Chondrocyte (in vitro differentiated cells): ENCODE results near the gene RYR2. TPM values are rescaled to one million over a fixed set of nuclear protein-coding genes. Genes with fewer than 3 reads are reported as not detected.

Source experiments
- DNase-seq: peaks from one replicate; pipeline ENCODE4 v3.0.0; 2021; ENCODE audit warnings: mixed read lengths, low spot score
- H3K27ac Mint-ChIP-seq: one replicate; pipeline ENCODE4 v1.8.0; 2021; ENCODE audit warnings: mild to moderate bottlenecking, moderate library complexity, mixed read lengths; ENCODE audit not compliant: unreplicated experiment
- H3K27me3 Mint-ChIP-seq: 2 replicates; pipeline ENCODE4 v1.8.0; 2021; ENCODE audit warnings: low read depth, mixed read lengths
- H3K36me3 Mint-ChIP-seq: 2 replicates; pipeline ENCODE4 v1.8.0; 2021; ENCODE audit warnings: low read depth, mixed read lengths
- H3K4me1 Mint-ChIP-seq: 2 replicates; pipeline ENCODE4 v1.8.0; 2021; ENCODE audit warnings: low read depth, mild to moderate bottlenecking, mixed read lengths
- H3K4me3 Mint-ChIP-seq: one replicate; pipeline ENCODE4 v1.8.0; 2021; ENCODE audit warnings: mild to moderate bottlenecking, moderate library complexity, mixed read lengths; ENCODE audit not compliant: unreplicated experiment
- H3K9me3 Mint-ChIP-seq: 2 replicates; pipeline ENCODE4 v1.8.0; 2021; ENCODE audit warnings: low read depth, mixed read lengths
- CTCF ChIP-seq: fragments of 200-600 bp; sonication (generic); IDR thresholded peaks from 2 replicates; pipeline ENCODE4 v1.5.0; 2021; ENCODE audit warnings: antibody characterized with exemption, mild to moderate bottlenecking, moderate library complexity
- total RNA-seq: library from RNA; stranded (reverse); gene quantifications from 3 replicates; pipeline ENCODE4 v1.2.1, GENCODE V29; 2021

Gene RYR2
- total RNA-seq, 1 donor from 2014 or later, result 0.12 TPM

GRCh38 chr1:237528545-237528944 lies 486.6 kb downstream of the RYR2 start:
- Mint-ChIP-seq H3K27me3 (no peaks in the 10 kb centered on the region), H3K4me3 (no peak overlapping the region), H3K4me1 (no peaks in the 10 kb centered on the region), H3K9me3 (peaks cover 13% of the 10 kb centered on the region), H3K27ac (no peak overlapping the region), H3K36me3 (no peaks in the 10 kb centered on the region)
- no peak for TF ChIP-seq CTCF
- no peak for DNase-seq

- Mint-ChIP-seq H3K9me3 (no peaks in the 10 kb centered on the region), H3K27me3 (no peaks in the 10 kb centered on the region), H3K4me3 (no peak overlapping the region), H3K36me3 (no peaks in the 10 kb centered on the region), H3K4me1 (no peaks in the 10 kb centered on the region), H3K27ac (no peak overlapping the region)
- no peak for TF ChIP-seq CTCF
- DNase-seq, result no peak
Observed at GRCh38 chr1:237539055-237539454, 497.1 kb downstream of the RYR2 start.

GRCh38 chr1:237542525-237543418 lies 500.8 kb downstream of the RYR2 start:
- Mint-ChIP-seq H3K36me3 (no peaks in the 10 kb centered on the region), H3K4me3 (no peak overlapping the region)

GRCh38 chr1:237553078-237553477 lies 511.1 kb downstream of the RYR2 start:
- no peak overlapping the region for H3K4me3 Mint-ChIP-seq

More at GRCh38 chr1:237542525-237543418, 500.8 kb downstream of the RYR2 start:
- no peak for DNase-seq
- Mint-ChIP-seq H3K27me3 (peaks cover 6% of the 10 kb centered on the region), H3K9me3 (no peaks in the 10 kb centered on the region), H3K27ac (no peak overlapping the region), H3K4me1 (no peaks in the 10 kb centered on the region)
- TF ChIP-seq CTCF, result no peak

GRCh38 chr1:237556911-237557310 lies 514.9 kb downstream of the RYR2 start:
- H3K36me3 Mint-ChIP-seq, result no peaks in the 10 kb centered on the region
- TF ChIP-seq CTCF, result no peak
- H3K9me3 Mint-ChIP-seq, result peaks cover 3% of the 10 kb centered on the region
- H3K4me1 Mint-ChIP-seq, result no peaks in the 10 kb centered on the region
- peaks cover 36% of the 10 kb centered on the region for H3K27me3 Mint-ChIP-seq
- H3K27ac Mint-ChIP-seq, result no peak overlapping the region
- H3K4me3 Mint-ChIP-seq, result no peak overlapping the region
- DNase-seq, result no peak

More at GRCh38 chr1:237553078-237553477, 511.1 kb downstream of the RYR2 start:
- Mint-ChIP-seq H3K4me1 (no peaks in the 10 kb centered on the region), H3K27me3 (peaks cover 12% of the 10 kb centered on the region), H3K36me3 (no peaks in the 10 kb centered on the region), H3K27ac (no peak overlapping the region), H3K9me3 (peaks cover 3% of the 10 kb centered on the region)
- no peak for DNase-seq
- no peak for TF ChIP-seq CTCF
